NCI-H2107 (cell line): Measurements from ENCODE around the gene KRTAP10-7.
"Not testable (repeated sequence)": the region's sequence is repeated elsewhere in the genome, so short reads cannot be mapped to it uniquely, and the experiment has no call there.

Experiments used
- DNase-seq: peaks from one replicate; lab custom pipeline; 2025; lab: John Stamatoyannopoulos, UW

The KRTAP10-7 gene

GRCh38 chr21:44636209-44637017 is 36.0 kb downstream of the KRTAP10-7 start:
- DNase-seq: no peak

- DNase-seq: no peak
These were observed 36.8 kb downstream of the KRTAP10-7 start, which contains the start of gene KRTAP10-10 for GRCh38 chr21:44637018-44637850. Gene KRTAP10-10, plus strand, starts transcription at chr21:44637356. Its CDS starts 62 bp downstream, at chr21:44637418.

DNA sequence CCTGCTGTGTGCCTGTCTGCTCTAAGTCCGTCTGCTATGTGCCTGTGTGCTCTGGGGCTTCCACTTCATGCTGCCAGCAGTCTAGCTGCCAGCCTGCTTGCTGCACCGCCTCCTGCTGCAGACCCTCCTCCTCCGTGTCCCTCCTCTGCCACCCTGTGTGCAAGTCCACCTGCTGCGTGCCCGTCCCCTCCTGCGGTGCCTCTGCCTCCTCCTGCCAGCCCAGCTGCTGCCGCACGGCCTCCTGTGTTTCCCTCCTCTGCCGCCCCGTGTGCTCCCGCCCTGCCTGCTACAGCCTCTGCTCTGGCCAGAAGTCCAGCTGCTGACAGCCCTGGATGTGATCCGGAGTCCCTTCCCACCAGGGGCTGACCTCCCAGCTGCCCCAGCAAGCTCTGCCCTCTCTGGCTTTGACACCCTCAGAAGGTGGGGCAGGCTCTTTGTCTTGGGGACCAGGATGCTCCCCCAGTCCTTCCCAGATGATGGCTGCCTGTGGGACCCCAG is 37.5 kb downstream of the KRTAP10-7 start:
- not testable (repeated sequence) for DNase-seq

GRCh38 chr21:44638506-44639330 is 38.3 kb downstream of the KRTAP10-7 start:
- DNase-seq: not testable (repeated sequence)

- DNase-seq: no peak
These were observed 38.9 kb downstream of the KRTAP10-7 start for GRCh38 chr21:44639331-44639655.

DNA sequence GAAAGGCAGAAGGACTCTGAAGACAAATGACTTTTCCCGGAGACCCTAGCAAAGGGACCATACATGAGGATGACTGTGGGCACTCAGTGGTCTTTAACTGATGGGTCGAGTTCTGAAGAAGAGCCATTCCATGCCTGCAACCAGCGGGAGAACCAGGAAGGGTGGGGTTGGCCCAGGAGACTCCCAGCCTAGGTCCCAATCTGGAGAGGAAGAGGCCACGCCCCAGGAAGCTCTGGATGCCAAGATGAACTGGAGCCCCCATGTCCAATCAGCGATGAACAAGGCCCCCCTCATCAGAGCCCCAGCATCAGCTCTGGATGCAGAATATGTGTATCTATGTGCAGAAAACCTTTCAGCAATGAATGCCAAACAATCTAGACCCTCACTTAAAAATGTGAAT is 40.4 kb downstream of the KRTAP10-7 start:
- no peak for DNase-seq

DNA sequence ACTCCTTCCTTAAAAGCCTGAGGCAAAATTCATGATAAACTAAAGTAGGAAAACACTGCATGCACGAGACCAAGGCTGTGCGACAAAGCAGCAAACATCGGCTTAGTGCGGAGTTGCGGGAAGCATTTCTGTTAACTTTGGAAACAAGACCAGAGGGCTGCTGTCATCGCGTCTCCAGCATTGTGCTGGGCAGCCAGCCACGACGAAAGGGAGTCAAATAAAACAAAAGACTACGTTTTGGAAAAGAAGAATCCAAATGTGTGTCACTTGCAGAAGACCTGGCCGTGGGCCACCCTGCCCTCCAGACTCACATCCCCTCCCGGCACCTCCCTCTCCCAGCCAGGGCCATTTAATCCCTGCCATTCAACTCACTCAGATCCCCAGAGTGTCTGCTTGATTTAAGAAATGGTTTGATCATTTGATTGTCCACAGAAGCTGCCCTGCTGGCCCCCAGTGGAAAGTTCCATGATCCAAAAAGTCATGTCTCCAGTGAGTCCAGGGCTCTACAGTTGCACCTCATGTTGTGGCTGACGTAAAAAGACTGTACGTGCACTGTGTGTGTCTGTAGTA is 43.4 kb downstream of the KRTAP10-7 start:
- no peak for DNase-seq

GRCh38 chr21:44644878-44645277 is 44.5 kb downstream of the KRTAP10-7 start:
- no peak for DNase-seq

GRCh38 chr21:44646366-44647221 is 46.2 kb downstream of the KRTAP10-7 start, which contains the start of gene KRTAP10-11:
Gene KRTAP10-11, plus strand, starts transcription at chr21:44646414. Its CDS starts 45 bp downstream, at chr21:44646459.
- DNase-seq: not testable (repeated sequence)

GRCh38 chr21:44647222-44647552 is 46.8 kb downstream of the KRTAP10-7 start:
- no peak for DNase-seq

- DNase-seq: no peak
These were observed 48.3 kb downstream of the KRTAP10-7 start for GRCh38 chr21:44648557-44649311.

GRCh38 chr21:44649521-44650100 is 49.2 kb downstream of the KRTAP10-7 start:
- DNase-seq: no peak

DNA sequence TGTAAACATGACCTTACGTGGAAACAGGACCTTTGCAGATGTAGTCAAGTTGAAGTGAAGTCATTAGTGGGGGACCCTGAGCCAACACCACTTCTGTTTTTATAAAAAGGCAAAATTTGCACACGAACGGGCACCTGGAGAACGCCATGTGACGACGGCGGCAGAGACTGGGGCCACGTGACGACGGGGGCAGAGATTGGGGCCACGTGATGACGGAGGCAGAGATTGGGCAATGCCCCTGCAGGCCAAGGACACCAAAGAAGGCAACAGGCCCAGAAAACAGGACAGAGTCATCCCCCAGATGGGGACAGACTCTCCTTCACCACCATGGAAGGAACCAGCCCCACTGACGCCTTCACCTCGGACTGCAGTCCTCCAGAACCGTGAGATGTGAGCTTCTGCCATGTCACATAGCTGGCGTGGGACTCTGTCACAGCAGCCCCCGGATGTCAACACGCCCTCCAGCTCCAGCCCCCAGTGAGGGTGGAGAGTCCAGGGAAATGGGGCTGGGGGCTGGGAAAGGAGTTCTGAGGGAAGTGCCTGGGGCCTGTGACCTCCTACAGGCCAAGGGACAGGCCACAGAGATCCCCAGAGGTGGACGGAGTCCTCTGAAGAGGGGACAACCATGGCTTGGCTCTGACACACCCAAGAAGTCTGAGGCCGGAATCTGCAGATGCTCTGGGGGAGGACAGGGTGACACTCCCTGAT is 50.0 kb downstream of the KRTAP10-7 start:
- no peak for DNase-seq

- DNase-seq: no peak
These were observed 50.7 kb downstream of the KRTAP10-7 start for GRCh38 chr21:44650973-44651675.
